DND-41 (cell line): ENCODE results near the gene SLC30A1.
A peak's percentile ranks its signal among the peaks of the same experiment; 100 is the strongest.

Experiments
- ATAC-seq: fragments of 200-7000 bp; cut with Tn5 transposase; 3 replicates; pipeline ENCODE4 v1.9.1; 2021; ENCODE audit warnings: low read depth; ENCODE audit not compliant: insufficient read depth
- DNase-seq: peaks from one replicate; pipeline ENCODE4 v3.0.0-alpha.2; 2020
- H2AFZ ChIP-seq: 2 replicates; pipeline ENCODE4 v1.6.0; 2012; ENCODE audit warnings: low read depth, low read length
- H3K27ac ChIP-seq: 2 replicates; pipeline ENCODE4 v1.5.1; 2012; ENCODE audit warnings: low read length, inconsistent platforms
- H3K27me3 ChIP-seq: fragments of 200-600 bp; sonication (generic); 2 replicates; pipeline ENCODE4 v1.6.0; 2012; ENCODE audit warnings: low read length, mild to moderate bottlenecking, inconsistent platforms; ENCODE audit not compliant: insufficient read depth, poor library complexity
- H3K36me3 ChIP-seq: 2 replicates; pipeline ENCODE4 v1.5.1; 2012; ENCODE audit warnings: low read length, inconsistent platforms; ENCODE audit not compliant: insufficient read depth
- H3K4me1 ChIP-seq: 2 replicates; pipeline ENCODE4 v1.5.1; 2012; ENCODE audit warnings: mild to moderate bottlenecking, low read length; ENCODE audit not compliant: insufficient read depth
- H3K4me2 ChIP-seq: 2 replicates; pipeline ENCODE4 v1.6.0; 2012; ENCODE audit warnings: mild to moderate bottlenecking, moderate library complexity, low read length, inconsistent platforms; ENCODE audit not compliant: insufficient read depth
- H3K4me3 ChIP-seq, 2 experiments: fragments of 200-600 bp in 1 of 2; shearing (Covaris generic) in 1 of 2; 2 replicates each; pipeline ENCODE4 v1.5.1; 2012 to 2016; ENCODE audit warnings: inconsistent platforms in 2 of 2, low read length in 2 of 2, mild to moderate bottlenecking in 2 of 2, low read depth in 1 of 2, moderate library complexity in 1 of 2
- H3K79me2 ChIP-seq: 2 replicates; pipeline ENCODE4 v1.6.0; 2012; ENCODE audit warnings: low read length, inconsistent platforms; ENCODE audit not compliant: insufficient read depth
- H3K9ac ChIP-seq: 2 replicates; pipeline ENCODE4 v1.6.0; 2012; ENCODE audit warnings: low read depth, mild to moderate bottlenecking, inconsistent platforms, low read length, moderate library complexity
- H3K9me3 ChIP-seq: 2 replicates; pipeline ENCODE4 v1.5.1; 2012; ENCODE audit warnings: low read length, moderate library complexity, mild to moderate bottlenecking, inconsistent platforms; ENCODE audit not compliant: insufficient read depth, severe bottlenecking
- H4K20me1 ChIP-seq: 2 replicates; pipeline ENCODE4 v1.6.0; 2012; ENCODE audit warnings: low read length; ENCODE audit not compliant: insufficient read depth
- CTCF ChIP-seq: IDR thresholded peaks from 2 replicates; pipeline ENCODE4 v1.5.1; 2012; ENCODE audit warnings: borderline replicate concordance, low read length, moderate library complexity, mild to moderate bottlenecking; ENCODE audit not compliant: poor library complexity, severe bottlenecking; ENCODE audit errors: extremely low read depth
- EZH2 ChIP-seq: IDR thresholded peaks from 3 replicates; pipeline ENCODE4 v1.6.1; 2012; ENCODE audit warnings: borderline replicate concordance, low read depth, mild to moderate bottlenecking, moderate library complexity, low read length, inconsistent platforms; ENCODE audit not compliant: severe bottlenecking

SLC30A1 gene

GRCh38 chr1:211612786-211613107 is 33.8 kb upstream of the SLC30A1 start:
- no peaks in the 10 kb centered on the region for H3K79me2 ChIP-seq
- H3K27ac ChIP-seq, result no peak overlapping the region
- no peak overlapping the region for H3K9ac ChIP-seq
- no peak overlapping the region for H3K4me2 ChIP-seq
- no peak for DNase-seq
- no peaks in the 10 kb centered on the region for H3K9me3 ChIP-seq
- H3K4me1 ChIP-seq, result no peaks in the 10 kb centered on the region
- H3K4me3 ChIP-seq, result no peak overlapping the region
- H3K36me3 ChIP-seq, result no peaks in the 10 kb centered on the region
- no peaks in the 10 kb centered on the region for H4K20me1 ChIP-seq
- no peaks in the 10 kb centered on the region for H3K27me3 ChIP-seq
- no peak for ATAC-seq
- TF ChIP-seq CTCF (no peak), EZH2 (no peak)
- H2AFZ ChIP-seq, result no peak overlapping the region

GRCh38 chr1:211611818-211612217 is 32.9 kb upstream of the SLC30A1 start:
- Histone ChIP-seq H4K20me1 (no peaks in the 10 kb centered on the region), H3K4me2 (no peak overlapping the region), H2AFZ (peak overlapping the region; percentile 9; the same call in 1 of the 2 replicates), H3K4me3 (no peak overlapping the region), H3K27ac (no peak overlapping the region), H3K9ac (no peak overlapping the region), H3K79me2 (no peaks in the 10 kb centered on the region), H3K36me3 (no peaks in the 10 kb centered on the region), H3K9me3 (no peaks in the 10 kb centered on the region), H3K4me1 (no peaks in the 10 kb centered on the region), H3K27me3 (no peaks in the 10 kb centered on the region)
- DNase-seq, result no peak
- no peak for TF ChIP-seq EZH2
- TF ChIP-seq CTCF, result no peak
- ATAC-seq, result no peak

GRCh38 chr1:211610779-211611556 is 32.0 kb upstream of the SLC30A1 start:
- H3K27ac ChIP-seq, result no peak overlapping the region
- no peaks in the 10 kb centered on the region for H3K9me3 ChIP-seq
- DNase-seq, result no peak
- no peaks in the 10 kb centered on the region for H3K79me2 ChIP-seq
- H3K4me2 ChIP-seq, result no peak overlapping the region
- no peak overlapping the region for H3K4me3 ChIP-seq
- no peaks in the 10 kb centered on the region for H3K4me1 ChIP-seq
- no peak overlapping the region for H3K9ac ChIP-seq
- H3K27me3 ChIP-seq, result peaks cover 2% of the 10 kb centered on the region
- no peaks in the 10 kb centered on the region for H4K20me1 ChIP-seq
- H3K36me3 ChIP-seq, result no peaks in the 10 kb centered on the region
- no peak for ATAC-seq
- TF ChIP-seq EZH2 (no peak), CTCF (no peak)
- no peak overlapping the region for H2AFZ ChIP-seq
